Neural progenitor cell (in vitro differentiated cells): Measurements from ENCODE around the gene MAP7. TPM values are rescaled to one million over a fixed set of nuclear protein-coding genes. Genes with fewer than 3 reads are reported as not detected.
"Not testable (repeated sequence)": the region's sequence is repeated elsewhere in the genome, so short reads cannot be mapped to it uniquely, and the experiment has no call there.

Experiments used
- DNase-seq: peaks from one replicate; pipeline ENCODE4 v3.0.0-alpha.2; 2016; ENCODE audit warnings: low spot score
- H2AFZ ChIP-seq: fragments of 200-600 bp; sonication (generic); replicated peaks from 2 replicates; pipeline ENCODE4 v1.6.1; 2016; ENCODE audit warnings: antibody characterized with exemption
- H3F3A ChIP-seq: fragments of 200-600 bp; sonication (generic); 2 replicates; pipeline ENCODE4 v1.6.1; 2016; ENCODE audit warnings: antibody characterized with exemption, low read depth
- H3K27ac ChIP-seq: fragments of 200-600 bp; sonication (generic); 2 replicates; pipeline ENCODE4 v1.5.1; 2016; ENCODE audit warnings: mild to moderate bottlenecking
- H3K27me3 ChIP-seq: fragments of 200-600 bp; sonication (generic); 2 replicates; pipeline ENCODE4 v1.6.1; 2016; ENCODE audit warnings: mild to moderate bottlenecking, moderate library complexity
- H3K36me3 ChIP-seq: fragments of 200-600 bp; sonication (generic); 2 replicates; pipeline ENCODE4 v1.5.1; 2016
- H3K4me1 ChIP-seq: fragments of 200-600 bp; sonication (generic); 2 replicates; pipeline ENCODE4 v1.6.1; 2016; ENCODE audit warnings: mixed run types
- H3K4me2 ChIP-seq: fragments of 200-600 bp; sonication (generic); 2 replicates; pipeline ENCODE4 v1.6.1; 2016
- H3K4me3 ChIP-seq: fragments of 200-600 bp; sonication (generic); 2 replicates; pipeline ENCODE4 v1.5.1; 2016
- H3K79me2 ChIP-seq: fragments of 200-600 bp; sonication (generic); 2 replicates; pipeline ENCODE4 v1.6.1; 2016; ENCODE audit warnings: low read depth
- H3K9ac ChIP-seq: fragments of 200-600 bp; sonication (generic); 2 replicates; pipeline ENCODE4 v1.6.1; 2016
- H3K9me3 ChIP-seq: fragments of 200-600 bp; sonication (generic); 2 replicates; pipeline ENCODE4 v1.5.1; 2016; ENCODE audit warnings: low read depth
- H4K20me1 ChIP-seq: fragments of 200-600 bp; sonication (generic); 2 replicates; pipeline ENCODE4 v1.6.1; 2016; ENCODE audit warnings: low read depth
- H3K27ac Mint-ChIP-seq: 3 replicates; pipeline ENCODE4 v1.8.0; 2021; ENCODE audit warnings: mixed read lengths
- H3K27me3 Mint-ChIP-seq: 2 replicates; pipeline ENCODE4 v1.8.0; 2022; ENCODE audit warnings: low read depth, mild to moderate bottlenecking, inconsistent platforms, moderate library complexity, mixed read lengths; ENCODE audit not compliant: insufficient read depth
- H3K36me3 Mint-ChIP-seq: 3 replicates; pipeline ENCODE4 v1.8.0; 2021; ENCODE audit warnings: mixed read lengths
- H3K4me1 Mint-ChIP-seq: 3 replicates; pipeline ENCODE4 v1.8.0; 2021; ENCODE audit warnings: mixed read lengths
- H3K4me3 Mint-ChIP-seq: 3 replicates; pipeline ENCODE4 v1.8.0; 2021; ENCODE audit warnings: mild to moderate bottlenecking, moderate library complexity, mixed read lengths
- H3K9me3 Mint-ChIP-seq: 3 replicates; pipeline ENCODE4 v1.8.0; 2020; ENCODE audit warnings: mixed read lengths
- CTCF ChIP-seq: fragments of 200-600 bp; sonication (generic); IDR thresholded peaks from 2 replicates; pipeline ENCODE4 v1.5.1; 2017; ENCODE audit warnings: antibody characterized with exemption, mild to moderate bottlenecking
- EZH2 ChIP-seq: fragments of 200-600 bp; sonication (generic); IDR thresholded peaks from 2 replicates; pipeline ENCODE4 v1.6.1; 2017; ENCODE audit warnings: antibody characterized with exemption, mild to moderate bottlenecking, moderate library complexity
- EZH2phosphoT487 ChIP-seq: fragments of 200-600 bp; sonication (generic); IDR thresholded peaks from 2 replicates; pipeline ENCODE4 v1.6.1; 2017; ENCODE audit warnings: antibody characterized with exemption
- total RNA-seq: library from RNA; depleted of rRNA; stranded (reverse); fragments of >200 nt; gene quantifications from 2 replicates; pipeline ENCODE4 v1.2.3, GENCODE V29; 2015; ENCODE audit warnings: low replicate concordance

The MAP7 gene
- total RNA-seq, 1 donor from 2014 or later = 9.0 TPM

GRCh38 chr6:136404007-136404406 is 146.2 kb downstream of the MAP7 start:
- Histone ChIP-seq H3K4me1 (no peaks in the 10 kb centered on the region), H2AFZ (no peak overlapping the region), H3K36me3 (no peaks in the 10 kb centered on the region), H3K4me3 (no peak overlapping the region), H3F3A (no peaks in the 10 kb centered on the region), H4K20me1 (no peaks in the 10 kb centered on the region), H3K27ac (no peak overlapping the region), H3K79me2 (no peaks in the 10 kb centered on the region), H3K4me2 (no peak overlapping the region), H3K27me3 (no peaks in the 10 kb centered on the region), H3K9ac (no peak overlapping the region), H3K9me3 (no peaks in the 10 kb centered on the region)
- no peak for DNase-seq
- Mint-ChIP-seq H3K4me1 (peaks cover 5% of the 10 kb centered on the region), H3K27me3 (no peaks in the 10 kb centered on the region), H3K27ac (no peak overlapping the region), H3K36me3 (peaks cover 2% of the 10 kb centered on the region), H3K4me3 (no peak overlapping the region), H3K9me3 (no peaks in the 10 kb centered on the region)
- no peak for TF ChIP-seq CTCF
- no peak for TF ChIP-seq EZH2phosphoT487
- no peak for TF ChIP-seq EZH2

DNA sequence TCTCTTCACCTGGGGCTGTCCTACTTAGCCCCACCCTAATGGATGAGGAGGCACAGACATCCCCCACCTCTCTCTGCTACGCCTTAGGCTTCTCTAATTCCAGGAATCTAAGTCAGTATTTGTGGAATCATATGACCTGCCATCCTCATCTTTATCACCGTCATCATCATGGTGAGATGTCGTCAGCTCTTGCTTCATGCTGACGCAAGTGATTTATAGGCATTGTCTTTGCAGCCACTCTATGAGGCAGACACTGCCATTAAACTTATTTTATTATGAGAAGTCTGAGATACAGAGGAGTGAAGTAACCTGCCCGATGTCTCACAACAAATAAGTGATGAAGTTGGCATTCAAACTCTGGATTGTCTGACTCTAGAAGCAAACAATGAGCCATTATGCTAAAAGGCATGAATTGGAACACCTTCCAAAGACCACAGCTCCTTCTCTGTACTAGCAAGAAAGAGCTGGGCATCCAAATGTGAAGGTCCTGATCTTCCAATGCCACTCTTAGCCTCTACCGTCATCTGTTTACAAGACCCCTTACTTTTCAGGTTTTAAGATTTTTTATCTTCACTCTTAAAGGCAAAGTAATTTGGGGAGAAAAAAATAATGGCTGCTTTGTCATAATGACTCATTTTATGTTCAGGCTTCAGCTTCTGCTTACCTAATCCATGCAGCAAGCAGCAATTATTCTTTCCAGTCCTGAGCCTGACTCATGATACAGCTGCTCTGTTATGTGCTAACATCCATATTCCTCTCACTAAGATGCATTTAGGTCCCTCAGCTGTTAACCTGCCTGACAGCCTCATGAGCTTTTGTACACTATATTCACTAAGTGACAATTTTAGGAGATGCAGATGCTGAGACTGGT is 146.9 kb downstream of the MAP7 start:
- Histone ChIP-seq H3K4me2 (no peak overlapping the region), H3K27ac (no peak overlapping the region), H3F3A (no peaks in the 10 kb centered on the region), H3K79me2 (no peaks in the 10 kb centered on the region), H3K9ac (no peak overlapping the region), H3K27me3 (no peaks in the 10 kb centered on the region), H2AFZ (no peak overlapping the region), H3K4me3 (no peak overlapping the region), H3K4me1 (no peaks in the 10 kb centered on the region), H4K20me1 (no peaks in the 10 kb centered on the region), H3K9me3 (no peaks in the 10 kb centered on the region), H3K36me3 (no peaks in the 10 kb centered on the region)
- Mint-ChIP-seq H3K27ac (no peak overlapping the region), H3K4me1 (peaks cover 5% of the 10 kb centered on the region), H3K27me3 (no peaks in the 10 kb centered on the region), H3K9me3 (no peaks in the 10 kb centered on the region), H3K4me3 (no peak overlapping the region), H3K36me3 (peaks cover 5% of the 10 kb centered on the region)
- DNase-seq = no peak
- TF ChIP-seq EZH2 = no peak
- no peak for TF ChIP-seq CTCF
- no peak for TF ChIP-seq EZH2phosphoT487

DNA sequence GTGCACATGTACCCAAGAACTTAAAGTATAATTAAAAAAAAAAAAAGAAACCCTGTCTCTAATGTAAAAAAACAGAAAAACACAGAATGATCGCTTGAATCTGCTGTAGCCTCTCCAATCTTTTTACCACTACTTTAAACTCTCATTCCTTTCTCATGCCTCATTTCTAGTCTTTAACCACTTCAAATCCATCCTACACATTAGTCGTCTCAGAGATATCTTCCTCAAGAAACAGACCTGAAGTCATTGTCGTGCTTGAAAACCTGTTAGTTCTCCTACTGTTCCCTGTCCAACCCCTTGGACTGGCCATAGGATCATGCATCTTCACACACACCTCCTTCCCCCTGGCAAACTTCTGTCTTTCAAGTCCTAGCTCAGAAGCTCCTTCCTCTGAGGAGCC is 148.5 kb downstream of the MAP7 start:
- Histone ChIP-seq H3K79me2 (no peaks in the 10 kb centered on the region), H3K27me3 (no peaks in the 10 kb centered on the region), H2AFZ (no peak overlapping the region), H3K4me1 (no peaks in the 10 kb centered on the region), H3K4me3 (no peak overlapping the region), H3K4me2 (no peak overlapping the region), H3K36me3 (no peaks in the 10 kb centered on the region), H3K27ac (no peak overlapping the region), H3F3A (no peaks in the 10 kb centered on the region), H3K9ac (no peak overlapping the region), H3K9me3 (no peaks in the 10 kb centered on the region), H4K20me1 (no peaks in the 10 kb centered on the region)
- DNase-seq = no peak
- Mint-ChIP-seq H3K36me3 (peaks cover 6% of the 10 kb centered on the region), H3K9me3 (no peaks in the 10 kb centered on the region), H3K27me3 (no peaks in the 10 kb centered on the region), H3K4me3 (no peak overlapping the region), H3K4me1 (no peaks in the 10 kb centered on the region), H3K27ac (no peak overlapping the region)
- TF ChIP-seq EZH2 = no peak
- no peak for TF ChIP-seq CTCF
- no peak for TF ChIP-seq EZH2phosphoT487

- H3K27ac ChIP-seq, H3K9me3 Mint-ChIP-seq, H2AFZ ChIP-seq, H3K27me3 ChIP-seq, H3K79me2 ChIP-seq, H3K4me1 ChIP-seq, DNase-seq, H3F3A ChIP-seq, H3K27ac Mint-ChIP-seq, H3K4me3 Mint-ChIP-seq, H3K4me3 ChIP-seq, H3K27me3 Mint-ChIP-seq, H3K4me2 ChIP-seq, H3K36me3 Mint-ChIP-seq, H3K36me3 ChIP-seq, H4K20me1 ChIP-seq, H3K9ac ChIP-seq, H3K9me3 ChIP-seq, H3K4me1 Mint-ChIP-seq: not testable (repeated sequence)
These were observed 149.0 kb downstream of the MAP7 start for GRCh38 chr6:136401236-136401635.
